Hepatocyte (in vitro differentiated cells): ENCODE data around the gene ENGASE.

Source experiments
- CTCF ChIP-seq: fragments of 200-600 bp; sonication (generic); IDR thresholded peaks from 2 replicates; pipeline ENCODE4 v1.5.1; 2016; ENCODE audit warnings: antibody characterized with exemption, mild to moderate bottlenecking; ENCODE audit not compliant: poor library complexity
- EZH2 ChIP-seq: fragments of 200-600 bp; sonication (generic); IDR thresholded peaks from 2 replicates; pipeline ENCODE4 v1.6.1; 2016; ENCODE audit warnings: antibody characterized with exemption, mild to moderate bottlenecking, borderline replicate concordance
- EZH2phosphoT487 ChIP-seq: fragments of 200-600 bp; sonication (generic); IDR thresholded peaks from one replicate; pipeline ENCODE4 v1.6.1; 2018; ENCODE audit warnings: antibody characterized with exemption, mild to moderate bottlenecking, low read depth, moderate library complexity; ENCODE audit not compliant: unreplicated experiment, severe bottlenecking

- TF ChIP-seq CTCF = no peak
- TF ChIP-seq EZH2phosphoT487 = no peak
- no peak for TF ChIP-seq EZH2
These were observed 59.4 kb downstream of the ENGASE start for GRCh38 chr17:79133985-79134384.
